A673 (cell line): ENCODE data around the gene KCNF1. TPM values are rescaled to one million over a fixed set of nuclear protein-coding genes. Genes with fewer than 3 reads are reported as not detected.

ENCODE experiments used
- Bru-seq: library from RNA; stranded (reverse); fragments of 400-500 nt; gene quantifications from one replicate; lab custom pipeline; 2021; lab: Mats Ljungman, UMichigan
- BruChase-seq, 2 experiments: library from RNA; stranded (reverse); fragments of 400-500 nt; gene quantifications; one replicate each; lab custom pipeline; 2021; lab: Mats Ljungman, UMichigan
- BruUV-seq: library from RNA; stranded (reverse); fragments of 400-500 nt; replicated peaks from 2 replicates; lab custom pipeline; 2021; lab: Mats Ljungman, UMichigan
- CTCF ChIA-PET: fragments of 300-600 bp; sonication (Branson Sonifier 250); formaldehyde crosslinking; loops from one replicate; lab custom pipeline; 2022; ENCODE audit warnings: antibody characterized with exemption; lab: Charles Lee
- POLR2A ChIA-PET: fragments of 300-600 bp; sonication (Branson Sonifier 250); formaldehyde crosslinking; loops from one replicate; lab custom pipeline; 2022; ENCODE audit warnings: antibody characterized with exemption; ENCODE audit not compliant: low non-redundant PET; lab: Charles Lee
- DNase-seq: peaks from one replicate; pipeline ENCODE4 v3.0.0-alpha.2; 2015; ENCODE audit warnings: low spot score
- H3K27ac ChIP-seq: fragments of 200-600 bp; sonication (generic); 2 replicates; pipeline ENCODE4 v1.5.1; 2016; ENCODE audit warnings: mixed run types, low read depth, mild to moderate bottlenecking, mixed read lengths, antibody characterized with exemption, low read length; ENCODE audit not compliant: poor library complexity, severe bottlenecking
- H3K27me3 ChIP-seq: fragments of 200-600 bp; sonication (generic); replicated peaks from 2 replicates; pipeline ENCODE4 v1.6.1; 2017; ENCODE audit warnings: mixed run types, low read depth, mild to moderate bottlenecking, mixed read lengths, antibody characterized with exemption, low read length; ENCODE audit not compliant: insufficient read depth, poor library complexity
- H3K36me3 ChIP-seq: fragments of 200-600 bp; sonication (generic); 2 replicates; pipeline ENCODE4 v1.6.1; 2016; ENCODE audit warnings: mixed run types, mild to moderate bottlenecking, mixed read lengths, antibody characterized with exemption, low read length; ENCODE audit not compliant: insufficient read depth, poor library complexity, severe bottlenecking
- H3K4me1 ChIP-seq: fragments of 200-600 bp; sonication (generic); 2 replicates; pipeline ENCODE4 v1.6.1; 2017; ENCODE audit warnings: mixed run types, mild to moderate bottlenecking, mixed read lengths, antibody characterized with exemption, low read length; ENCODE audit not compliant: insufficient read depth, poor library complexity, severe bottlenecking
- H3K4me3 ChIP-seq: fragments of 200-600 bp; sonication (generic); 2 replicates; pipeline ENCODE4 v1.5.1; 2016; ENCODE audit warnings: low read depth, mixed run types, mild to moderate bottlenecking, mixed read lengths, low read length; ENCODE audit not compliant: poor library complexity, severe bottlenecking
- H3K9me3 ChIP-seq: fragments of 200-600 bp; sonication (generic); 2 replicates; pipeline ENCODE4 v1.6.1; 2016; ENCODE audit warnings: mixed run types, low read depth, mild to moderate bottlenecking, mixed read lengths, antibody characterized with exemption, low read length; ENCODE audit not compliant: poor library complexity, severe bottlenecking
- CTCF ChIP-seq: fragments of 300-800, 200-600 bp; sonication (generic); conservative IDR thresholded peaks from 2 replicates; pipeline ENCODE4 v1.5.1; 2017; ENCODE audit warnings: low read depth, mild to moderate bottlenecking, antibody characterized with exemption, low read length, moderate library complexity, mixed read lengths
- EZH2 ChIP-seq: fragments of 200-600 bp; sonication (generic); IDR thresholded peaks from 2 replicates; pipeline ENCODE4 v1.6.1; 2017; ENCODE audit warnings: borderline replicate concordance, low read depth, mild to moderate bottlenecking, mixed read lengths, antibody characterized with exemption, low read length; ENCODE audit not compliant: poor library complexity, severe bottlenecking
- intact Hi-C: fragments of 100-400 bp; cut with micrococcal nuclease; formaldehyde crosslinking; loops from one replicate; pipeline ENCODE4 v1.10.0; 2022; ENCODE audit not compliant: unreplicated experiment
- long read RNA-seq: library from polyadenylated mRNA; stranded (forward); transcript quantifications from one replicate; pipeline ENCODE4 v2.0.0, GENCODE V29; 2022
- total RNA-seq: library from RNA; stranded (reverse); gene quantifications from 2 replicates; pipeline ENCODE4 v1.2.3, GENCODE V29; 2021

KCNF1 gene
- total RNA-seq: 0.32 and 0.70 TPM in 2 replicates
- not detected for Bru-seq, nascent RNA
- percentile 27 among the genes with signal in this experiment for BruChase-seq, experiment 1, labeled RNA remaining after a 2-hour chase
- percentile 23 among the genes with signal in this experiment for BruChase-seq, experiment 2, labeled RNA remaining after a 6-hour chase
- long read RNA-seq, partial matches to known transcripts: 0 of 2 reads
- long read RNA-seq, other reads (novel, unspliced or antisense): 0 of 2 reads

- TF ChIP-seq EZH2: no peak
- peak; percentile 46 for TF ChIP-seq CTCF
- POLR2A ChIA-PET: no interaction called here
- Histone ChIP-seq H3K4me3 (peak within 1 kb of the TSS; percentile 52), H3K27me3 (peaks cover 6% of the 10 kb centered on the region), H3K4me1 (peaks cover 4% of the 10 kb centered on the region), H3K27ac (no peak within 1 kb of the TSS), H3K36me3 (no peaks in the 10 kb centered on the region), H3K9me3 (no peaks in the 10 kb centered on the region)
- intact Hi-C loops: loop anchor here (5.0 to 10.0 kb wide), 2 partner anchors 79 to 213 kb away; no protein-coding TSS in a partner anchor
- CTCF ChIA-PET: interaction anchor here (1.1 to 2.5 kb wide), 3 partner anchors 11 to 213 kb away, joined by 4 to 7 read pairs (median 5); no protein-coding TSS in a partner anchor
- DNase-seq: peak; percentile 80
- no TSS peak for BruUV-seq
These were observed at the start of gene KCNF1 for GRCh38 chr2:10911291-10912075. KCNF1 (plus strand) TSS chr2:10911934; CDS start chr2:10912427, 493 bp downstream.

- intact Hi-C loops: no loop called here
- H3K27me3 ChIP-seq: no peaks in the 10 kb centered on the region
- H3K4me3 ChIP-seq: no peak overlapping the region
- no TSS peak for BruUV-seq
- H3K9me3 ChIP-seq: no peaks in the 10 kb centered on the region
- no peak for TF ChIP-seq EZH2
- TF ChIP-seq CTCF: no peak
- no peaks in the 10 kb centered on the region for H3K4me1 ChIP-seq
- CTCF ChIA-PET: no interaction called here
- no peaks in the 10 kb centered on the region for H3K36me3 ChIP-seq
- DNase-seq: no peak
- no peak overlapping the region for H3K27ac ChIP-seq
- POLR2A ChIA-PET: no interaction called here
These were observed 49.4 kb upstream of the KCNF1 start for GRCh38 chr2:10862330-10862729.

- H3K4me3 ChIP-seq: no peak overlapping the region
- POLR2A ChIA-PET: no interaction called here
- no peaks in the 10 kb centered on the region for H3K36me3 ChIP-seq
- no peak overlapping the region for H3K27ac ChIP-seq
- no TSS peak for BruUV-seq
- no peaks in the 10 kb centered on the region for H3K27me3 ChIP-seq
- CTCF ChIA-PET: no interaction called here
- intact Hi-C loops: no loop called here
- TF ChIP-seq CTCF (no peak), EZH2 (no peak)
- H3K4me1 ChIP-seq: no peaks in the 10 kb centered on the region
- no peak for DNase-seq
- H3K9me3 ChIP-seq: no peaks in the 10 kb centered on the region
These were observed 48.7 kb upstream of the KCNF1 start for GRCh38 chr2:10863047-10863446.
